Stimulated activated naive CD8-positive, alpha-beta T cell treated with anti-CD3 and anti-CD28 coated beads, Interleukin-15, amount 100 ng/mL, for 72 hours (primary cell): Measurements from ENCODE around the gene SEPHS2.
"Not testable (repeated sequence)": the region's sequence is repeated elsewhere in the genome, so short reads cannot be mapped to it uniquely, and the experiment has no call there.

ENCODE experiments used
- ATAC-seq: fragments of 150-1000 bp; cut with Tn5 transposase; 2 replicates; pipeline ENCODE4 v1.10.0; 2021; ENCODE audit warnings: mild to moderate bottlenecking, moderate library complexity
- DNase-seq, 2 donors: peaks; one replicate each; pipeline ENCODE4 v3.0.0; 2021 to 2022
- H3K27ac Mint-ChIP-seq, 2 donors: one replicate each; pipeline ENCODE4 v1.8.0; 2022; ENCODE audit warnings: mild to moderate bottlenecking in 2 of 2, mixed read lengths in 2 of 2, moderate library complexity in 2 of 2
- H3K27me3 Mint-ChIP-seq: one replicate; pipeline ENCODE4 v1.8.0; 2022; ENCODE audit warnings: mixed read lengths
- H3K4me1 Mint-ChIP-seq: one replicate; pipeline ENCODE4 v1.8.0; 2022; ENCODE audit warnings: mild to moderate bottlenecking, mixed read lengths
- H3K4me3 Mint-ChIP-seq, 2 donors: one replicate each; pipeline ENCODE4 v1.8.0; 2022; ENCODE audit warnings: mild to moderate bottlenecking in 2 of 2, mixed read lengths in 2 of 2, moderate library complexity in 1 of 2
- H3K9me3 Mint-ChIP-seq, 2 donors: one replicate each; pipeline ENCODE4 v1.8.0; 2022; ENCODE audit warnings: mixed read lengths in 2 of 2

The SEPHS2 gene

GRCh38 chr16:30399435-30400186 is 46.1 kb downstream of the SEPHS2 start:
- Mint-ChIP-seq H3K4me3 (peak overlapping the region; percentile 93 to 95), H3K27me3 (peaks cover 7% of the 10 kb centered on the region), H3K9me3 (no peaks in the 10 kb centered on the region), H3K27ac (peak overlapping the region; percentile 90 to 93), H3K4me1 (peaks cover 63% of the 10 kb centered on the region)
- DNase-seq (no peak), ATAC-seq (no peak)

GRCh38 chr16:30398661-30399434 is 46.8 kb downstream of the SEPHS2 start:
- ATAC-seq: no peak
- H3K27ac Mint-ChIP-seq: peak overlapping the region in 1 of 2 donors; percentile 93
- DNase-seq: no peak
- H3K4me3 Mint-ChIP-seq: peak overlapping the region; percentile 42 to 93
- peaks cover 68% of the 10 kb centered on the region for H3K4me1 Mint-ChIP-seq
- H3K9me3 Mint-ChIP-seq: no peaks in the 10 kb centered on the region
- H3K27me3 Mint-ChIP-seq: peaks cover 7% of the 10 kb centered on the region

- DNase-seq (peak in 1 of 2 donors; percentile 28), ATAC-seq (no peak)
- H3K27ac Mint-ChIP-seq: peak overlapping the region in 1 of 2 donors; percentile 93
- peaks cover 68% of the 10 kb centered on the region for H3K4me1 Mint-ChIP-seq
- H3K4me3 Mint-ChIP-seq: peak overlapping the region in 1 of 2 donors; percentile 71
- no peaks in the 10 kb centered on the region for H3K9me3 Mint-ChIP-seq
- H3K27me3 Mint-ChIP-seq: peaks cover 2% of the 10 kb centered on the region
Measured at GRCh38 chr16:30397776-30398660, 47.7 kb downstream of the SEPHS2 start.

GRCh38 chr16:30397056-30397455 is 48.6 kb downstream of the SEPHS2 start:
- Mint-ChIP-seq H3K9me3 (no peaks in the 10 kb centered on the region), H3K27me3 (no peaks in the 10 kb centered on the region), H3K27ac (peak overlapping the region; percentile 1 to 52), H3K4me3 (peak overlapping the region; percentile 85 to 91), H3K4me1 (peaks cover 68% of the 10 kb centered on the region)
- ATAC-seq: no peak
- DNase-seq: no peak

- H3K27me3 Mint-ChIP-seq, H3K9me3 Mint-ChIP-seq, DNase-seq, ATAC-seq: not testable (repeated sequence)
- Mint-ChIP-seq H3K4me1 (peaks cover 65% of the 10 kb centered on the region), H3K27ac (peak overlapping the region; percentile 52 to 77), H3K4me3 (peak overlapping the region; percentile 85 to 91)
Measured at GRCh38 chr16:30396627-30397026, 49.0 kb downstream of the SEPHS2 start.

- peak overlapping the region; percentile 85 to 91 for H3K4me3 Mint-ChIP-seq
- ATAC-seq (peak; percentile 29), DNase-seq (no peak)
- H3K9me3 Mint-ChIP-seq: no peaks in the 10 kb centered on the region
- peaks cover 60% of the 10 kb centered on the region for H3K4me1 Mint-ChIP-seq
- peak overlapping the region; percentile 10 to 86 for H3K27ac Mint-ChIP-seq
- no peaks in the 10 kb centered on the region for H3K27me3 Mint-ChIP-seq
Measured at GRCh38 chr16:30395992-30396585, 49.6 kb downstream of the SEPHS2 start.

- peak; percentile 66 to 68 for DNase-seq
- Mint-ChIP-seq H3K27me3 (no peaks in the 10 kb centered on the region), H3K4me1 (peaks cover 54% of the 10 kb centered on the region), H3K27ac (peak within 1 kb of the TSS; percentile 51 to 86), H3K4me3 (peak within 1 kb of the TSS; percentile 85 to 91), H3K9me3 (no peaks in the 10 kb centered on the region)
- ATAC-seq: peak; percentile 75
Measured at GRCh38 chr16:30395155-30395991, 50.3 kb downstream of the SEPHS2 start, which contains the start of gene ZNF48. Gene ZNF48 (plus strand): TSS chr16:30395420. CDS start chr16:30395795, 375 bp downstream.

- Mint-ChIP-seq H3K27ac (peak overlapping the region; percentile 51 to 80), H3K4me1 (peaks cover 47% of the 10 kb centered on the region), H3K27me3 (no peaks in the 10 kb centered on the region), H3K9me3 (no peaks in the 10 kb centered on the region), H3K4me3 (peak overlapping the region; percentile 83 to 91)
- ATAC-seq: no peak
- DNase-seq: no peak
Measured at GRCh38 chr16:30394592-30395154, 51.0 kb downstream of the SEPHS2 start.
